ENCODE data around the gene QTRT2.

The QTRT2 gene

DNA sequence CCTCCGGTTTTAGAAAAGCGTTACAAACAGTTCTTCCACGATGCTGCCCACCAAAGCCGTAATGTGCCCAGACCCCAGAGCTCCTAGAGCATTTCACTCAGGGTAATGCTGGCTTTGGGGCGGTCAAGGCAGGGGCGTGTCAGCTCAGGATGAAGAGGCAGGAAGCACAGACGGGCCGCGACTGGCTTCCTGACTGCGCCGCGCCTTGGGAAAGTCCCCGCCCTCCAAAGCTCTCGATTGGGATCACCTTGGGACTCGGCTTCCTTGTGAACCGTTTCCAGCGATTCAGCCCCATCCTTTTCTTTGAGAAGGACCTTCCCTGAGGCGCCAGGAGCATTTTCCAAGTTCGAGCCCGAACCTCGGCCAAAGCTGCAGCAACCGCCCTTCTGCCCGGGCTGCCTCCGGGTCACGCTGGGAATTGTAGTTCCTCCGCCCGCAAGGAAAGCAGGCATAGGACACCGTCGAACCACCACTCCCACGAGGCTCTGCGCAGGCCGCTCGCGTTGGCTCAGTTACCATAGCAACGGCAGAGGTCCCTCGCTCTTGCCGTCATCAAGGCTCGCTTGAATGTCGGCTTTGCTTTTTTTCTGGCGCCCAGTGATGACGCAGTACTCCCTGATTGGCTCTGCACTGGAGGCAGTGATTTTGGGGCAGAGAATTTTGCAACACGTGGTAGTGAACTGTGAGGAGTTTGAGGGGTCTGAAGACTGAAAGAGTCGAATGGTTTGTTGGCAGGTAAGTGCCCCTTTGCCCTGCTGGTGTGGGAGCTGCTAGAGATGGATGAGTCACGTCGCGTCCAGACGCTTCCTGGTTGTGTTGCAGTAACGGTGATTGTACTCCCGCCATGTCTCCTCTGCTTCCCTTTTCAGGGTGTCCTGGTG, at the start of gene QTRT2, which contains the start of gene CCDC191:
TSS of gene QTRT2 (plus strand) at position 608 of the 881 bp plus-strand sequence. CDS start 8,521 bp downstream, outside the sequence.
TSS of gene CCDC191 (minus strand) at position 397 of the 881 bp plus-strand sequence. CDS start at position 337, 60 bp downstream.
- Histone ChIP-seq H3K36me3 (ENCODE audit: control insufficient read depth in 1 of 2, insufficient read depth in 2 of 2, low read length in 2 of 2) (no peaks in the 10 kb centered on the region), H3K4me3 (ENCODE audit: low read depth in 1 of 2, low read length in 2 of 2) (peak within 1 kb of the TSS; percentile 94 to 98), H3K9me3 (ENCODE audit: control insufficient read depth in 1 of 2, low read length in 2 of 2) (no peaks in the 10 kb centered on the region), H3K4me1 (ENCODE audit: control insufficient read depth in 1 of 2, insufficient read depth in 2 of 2, low read length in 2 of 2) (peaks cover 5 to 24% of the 10 kb centered on the region in 2 donors), H3K27me3 (ENCODE audit: low read depth, low read length) (no peaks in the 10 kb centered on the region), H3K27ac (ENCODE audit: low read length) (peak within 1 kb of the TSS; percentile 88)

DNA sequence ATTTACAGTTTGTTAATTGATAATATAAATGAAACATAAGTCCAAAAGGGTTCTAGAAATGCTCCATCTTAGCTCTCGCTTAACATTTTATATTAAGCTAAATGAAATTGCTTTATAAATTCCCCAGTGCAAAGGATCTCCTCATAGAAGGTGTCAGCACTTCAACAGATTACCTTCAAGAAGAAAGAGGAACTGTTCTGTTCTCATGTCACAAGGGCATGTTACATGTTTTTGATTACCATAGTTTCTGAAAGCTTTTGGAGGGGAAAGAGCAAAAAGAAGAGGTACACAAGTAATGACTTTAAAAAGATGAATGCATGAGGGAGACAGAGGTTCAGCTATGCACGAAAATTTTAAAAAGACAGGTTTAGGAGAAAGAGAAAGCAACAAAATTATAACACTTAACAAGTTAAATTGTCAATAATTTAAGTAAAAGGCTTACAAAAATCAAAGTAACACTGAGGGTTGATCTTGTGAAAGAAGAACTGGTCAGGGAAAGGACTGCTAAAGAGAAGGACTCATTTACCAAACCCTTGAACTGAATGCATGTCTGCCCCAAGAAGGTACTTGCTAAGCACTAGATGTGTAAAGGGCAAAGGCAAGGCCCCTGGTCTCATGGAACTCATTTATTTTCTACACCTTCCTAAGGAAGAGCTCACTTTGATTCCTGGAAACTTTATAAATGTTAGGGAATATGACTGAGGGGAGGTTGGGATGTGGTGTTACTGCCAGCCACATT, 45.3 kb upstream of the QTRT2 start:
- H3K27ac ChIP-seq (ENCODE audit: low read length) = no peak overlapping the region
- H3K4me1 ChIP-seq (ENCODE audit: control insufficient read depth in 1 of 2, insufficient read depth in 2 of 2, low read length in 2 of 2) = no peaks in the 10 kb centered on the region
- H3K9me3 ChIP-seq (ENCODE audit: control insufficient read depth in 1 of 2, low read length in 2 of 2) = no peaks in the 10 kb centered on the region
- no peak overlapping the region for H3K4me3 ChIP-seq (ENCODE audit: low read depth in 1 of 2, low read length in 2 of 2)
- H3K27me3 ChIP-seq (ENCODE audit: low read depth, low read length) = no peaks in the 10 kb centered on the region
- peaks cover 0 to 13% of the 10 kb centered on the region in 2 donors for H3K36me3 ChIP-seq (ENCODE audit: control insufficient read depth in 1 of 2, insufficient read depth in 2 of 2, low read length in 2 of 2)

DNA sequence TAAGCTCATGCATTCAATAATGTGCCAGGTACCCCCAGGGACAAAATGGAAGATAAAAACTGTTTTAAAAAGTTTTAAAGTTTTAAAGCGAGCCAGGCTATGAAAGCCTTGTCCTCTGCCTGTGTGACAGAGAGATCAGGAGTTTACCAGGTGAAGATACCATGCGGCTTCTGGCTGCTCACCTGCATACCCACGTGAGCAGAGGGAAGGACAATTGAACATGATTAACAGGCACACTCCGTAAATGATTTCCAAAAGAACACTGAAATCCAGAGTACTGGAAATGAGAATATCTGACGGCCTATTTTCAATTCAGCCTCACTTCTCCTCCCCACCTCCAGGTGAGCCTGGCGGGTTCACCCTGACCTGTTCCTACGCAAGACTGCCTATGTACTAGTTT, 42.3 kb upstream of the QTRT2 start:
- H3K4me1 ChIP-seq (ENCODE audit: control insufficient read depth in 1 of 2, insufficient read depth in 2 of 2, low read length in 2 of 2) = no peaks in the 10 kb centered on the region
- no peaks in the 10 kb centered on the region for H3K27me3 ChIP-seq (ENCODE audit: low read depth, low read length)
- no peak overlapping the region for H3K27ac ChIP-seq (ENCODE audit: low read length)
- no peaks in the 10 kb centered on the region for H3K9me3 ChIP-seq (ENCODE audit: control insufficient read depth in 1 of 2, low read length in 2 of 2)
- peaks cover 0 to 9% of the 10 kb centered on the region in 2 donors for H3K36me3 ChIP-seq (ENCODE audit: control insufficient read depth in 1 of 2, insufficient read depth in 2 of 2, low read length in 2 of 2)
- no peak overlapping the region for H3K4me3 ChIP-seq (ENCODE audit: low read depth in 1 of 2, low read length in 2 of 2)

DNA sequence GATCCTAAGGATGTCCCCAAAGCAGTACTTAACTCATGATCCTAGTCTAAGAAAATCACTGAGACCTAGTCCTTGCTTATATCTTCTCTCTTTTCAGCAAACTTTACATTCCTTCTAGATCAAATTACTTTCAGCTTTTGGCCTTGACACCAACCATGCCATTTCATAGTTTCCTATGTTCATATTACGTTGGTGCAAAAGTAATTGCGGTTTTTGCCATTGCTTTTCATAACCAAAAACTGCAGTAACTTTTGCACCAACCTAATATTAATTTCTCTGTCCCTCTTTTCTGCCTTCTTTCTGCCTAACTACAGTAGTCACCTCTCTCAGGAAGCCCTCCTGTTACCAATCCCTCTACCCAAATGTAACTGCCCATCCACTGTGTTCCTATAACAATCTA, 37.1 kb upstream of the QTRT2 start:
- Histone ChIP-seq H3K4me3 (ENCODE audit: low read depth in 1 of 2, low read length in 2 of 2) (no peak overlapping the region), H3K27ac (ENCODE audit: low read length) (no peak overlapping the region), H3K27me3 (ENCODE audit: low read depth, low read length) (no peaks in the 10 kb centered on the region), H3K36me3 (ENCODE audit: control insufficient read depth in 1 of 2, insufficient read depth in 2 of 2, low read length in 2 of 2) (no peaks in the 10 kb centered on the region), H3K4me1 (ENCODE audit: control insufficient read depth in 1 of 2, insufficient read depth in 2 of 2, low read length in 2 of 2) (no peaks in the 10 kb centered on the region), H3K9me3 (ENCODE audit: control insufficient read depth in 1 of 2, low read length in 2 of 2) (no peaks in the 10 kb centered on the region)

DNA sequence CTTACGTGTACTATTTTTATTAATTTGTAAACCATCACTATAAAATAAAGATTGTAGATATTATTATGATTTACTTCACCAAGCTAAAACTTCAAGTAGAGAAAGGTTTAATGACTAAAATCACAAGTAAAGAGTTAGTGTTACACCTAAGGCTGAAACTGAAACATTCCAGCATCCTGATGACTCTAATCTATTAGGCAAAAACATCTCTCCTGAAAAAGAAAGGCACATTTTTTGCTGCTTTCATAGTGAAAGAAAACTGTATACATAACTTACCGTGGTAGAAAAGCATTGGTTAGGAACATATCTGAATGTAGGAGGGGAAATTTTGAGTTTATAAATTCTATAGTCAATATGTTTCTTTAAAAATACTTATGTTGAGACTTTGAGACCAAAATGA, 35.6 kb upstream of the QTRT2 start:
- Histone ChIP-seq H3K36me3 (ENCODE audit: control insufficient read depth in 1 of 2, insufficient read depth in 2 of 2, low read length in 2 of 2) (no peaks in the 10 kb centered on the region), H3K4me1 (ENCODE audit: control insufficient read depth in 1 of 2, insufficient read depth in 2 of 2, low read length in 2 of 2) (no peaks in the 10 kb centered on the region), H3K4me3 (ENCODE audit: low read depth in 1 of 2, low read length in 2 of 2) (no peak overlapping the region), H3K27me3 (ENCODE audit: low read depth, low read length) (no peaks in the 10 kb centered on the region), H3K27ac (ENCODE audit: low read length) (no peak overlapping the region), H3K9me3 (ENCODE audit: control insufficient read depth in 1 of 2, low read length in 2 of 2) (no peaks in the 10 kb centered on the region)

DNA sequence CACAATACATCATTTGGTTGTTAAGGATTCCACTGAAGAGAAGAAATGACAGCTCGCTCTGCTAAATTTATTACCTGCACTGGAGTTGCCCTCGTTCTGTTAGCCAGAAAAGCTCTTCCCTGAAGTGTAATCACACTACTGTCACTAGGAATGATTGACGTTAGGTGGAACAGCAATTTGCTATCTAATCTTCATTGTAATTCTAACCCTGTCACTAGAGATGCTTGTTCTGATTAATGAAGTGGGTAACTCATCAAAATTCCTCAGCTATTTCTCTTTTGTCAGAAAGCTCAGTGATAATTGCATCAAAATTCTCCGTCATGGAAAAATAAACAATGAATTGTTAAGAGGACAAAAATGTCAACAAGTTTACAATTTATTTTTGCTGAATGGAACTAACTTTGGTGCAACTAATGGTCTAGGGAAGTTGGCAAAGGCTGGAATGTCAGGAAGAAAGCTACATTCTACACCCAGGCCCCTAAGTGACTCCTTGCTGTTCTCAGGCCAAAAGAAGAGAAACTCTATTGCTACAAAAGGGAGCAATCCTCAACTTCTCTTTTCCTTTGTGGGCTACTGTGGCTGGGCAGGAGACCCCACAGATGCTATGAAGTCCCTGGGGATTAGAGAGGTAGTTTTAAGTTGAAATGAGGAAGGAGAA, 34.3 kb upstream of the QTRT2 start:
- Histone ChIP-seq H3K27me3 (ENCODE audit: low read depth, low read length) (no peaks in the 10 kb centered on the region), H3K36me3 (ENCODE audit: control insufficient read depth in 1 of 2, insufficient read depth in 2 of 2, low read length in 2 of 2) (no peaks in the 10 kb centered on the region), H3K9me3 (ENCODE audit: control insufficient read depth in 1 of 2, low read length in 2 of 2) (no peaks in the 10 kb centered on the region), H3K4me1 (ENCODE audit: control insufficient read depth in 1 of 2, insufficient read depth in 2 of 2, low read length in 2 of 2) (no peaks in the 10 kb centered on the region), H3K4me3 (ENCODE audit: low read depth in 1 of 2, low read length in 2 of 2) (no peak overlapping the region), H3K27ac (ENCODE audit: low read length) (no peak overlapping the region)

DNA sequence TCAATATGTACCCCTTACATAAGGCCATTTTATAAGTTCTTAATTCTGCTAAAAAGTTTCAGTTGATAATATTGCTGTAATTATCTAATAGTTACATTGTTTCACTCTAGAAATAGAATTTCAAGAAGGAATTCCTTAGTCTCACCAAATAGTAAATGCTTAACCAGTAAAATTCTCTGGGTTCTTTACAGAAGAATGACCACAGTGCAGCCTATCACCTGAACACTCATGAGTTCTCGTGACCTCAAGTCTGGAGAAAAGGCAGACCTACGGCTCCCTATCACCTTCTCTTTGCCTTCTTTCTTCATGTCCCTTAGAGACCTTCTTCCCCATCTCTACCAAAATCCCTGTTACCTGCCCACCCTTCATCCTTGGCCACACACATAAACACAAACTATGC, 31.1 kb upstream of the QTRT2 start:
- Histone ChIP-seq H3K4me1 (ENCODE audit: control insufficient read depth in 1 of 2, insufficient read depth in 2 of 2, low read length in 2 of 2) (no peaks in the 10 kb centered on the region), H3K9me3 (ENCODE audit: control insufficient read depth in 1 of 2, low read length in 2 of 2) (no peaks in the 10 kb centered on the region), H3K36me3 (ENCODE audit: control insufficient read depth in 1 of 2, insufficient read depth in 2 of 2, low read length in 2 of 2) (peaks cover 0 to 3% of the 10 kb centered on the region in 2 donors), H3K27me3 (ENCODE audit: low read depth, low read length) (no peaks in the 10 kb centered on the region), H3K4me3 (ENCODE audit: low read depth in 1 of 2, low read length in 2 of 2) (no peak overlapping the region), H3K27ac (ENCODE audit: low read length) (no peak overlapping the region)

DNA sequence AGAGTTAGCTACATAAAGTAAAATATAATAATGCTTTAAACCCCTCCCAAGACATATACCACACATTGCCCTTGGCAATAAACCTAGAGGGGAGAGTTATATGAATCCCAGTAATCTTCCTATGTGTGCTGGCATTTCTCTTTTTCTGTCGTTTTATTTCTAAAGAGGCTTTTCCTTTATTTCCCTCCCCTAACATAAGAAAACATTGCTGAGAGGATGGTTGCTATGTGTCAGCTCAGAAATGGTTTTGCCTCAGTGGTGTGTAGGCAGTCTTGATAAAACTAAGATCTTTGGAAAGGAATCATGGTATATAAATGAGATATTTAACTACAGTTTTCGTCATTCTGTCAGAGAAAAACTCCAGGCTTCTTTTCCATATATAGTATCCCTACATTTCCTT, 30.2 kb upstream of the QTRT2 start:
- H3K4me1 ChIP-seq (ENCODE audit: control insufficient read depth in 1 of 2, insufficient read depth in 2 of 2, low read length in 2 of 2) = no peaks in the 10 kb centered on the region
- no peak overlapping the region for H3K4me3 ChIP-seq (ENCODE audit: low read depth in 1 of 2, low read length in 2 of 2)
- H3K27me3 ChIP-seq (ENCODE audit: low read depth, low read length) = no peaks in the 10 kb centered on the region
- H3K27ac ChIP-seq (ENCODE audit: low read length) = no peak overlapping the region
- no peaks in the 10 kb centered on the region for H3K9me3 ChIP-seq (ENCODE audit: control insufficient read depth in 1 of 2, low read length in 2 of 2)
- peaks cover 0 to 7% of the 10 kb centered on the region in 2 donors for H3K36me3 ChIP-seq (ENCODE audit: control insufficient read depth in 1 of 2, insufficient read depth in 2 of 2, low read length in 2 of 2)

DNA sequence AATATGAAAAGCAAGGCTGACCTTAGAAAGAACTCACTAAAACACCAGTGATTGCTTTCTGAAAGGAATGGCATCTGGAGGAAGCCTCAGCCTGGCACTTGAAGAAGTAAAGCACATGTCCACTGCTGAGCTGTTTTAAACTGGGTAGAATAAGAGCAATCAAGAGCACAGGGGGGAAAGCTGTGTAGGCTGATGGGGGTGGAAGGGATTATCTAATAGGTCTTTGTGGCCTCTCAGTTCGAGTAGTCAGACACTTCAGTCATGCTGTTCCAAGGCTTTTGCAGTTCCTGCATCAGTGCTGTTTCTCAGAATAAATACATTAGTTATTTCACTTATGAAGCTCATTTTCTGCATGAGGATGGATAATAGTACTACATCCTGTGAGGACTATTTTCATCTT, 22.8 kb upstream of the QTRT2 start:
- no peak overlapping the region for H3K27ac ChIP-seq (ENCODE audit: low read length)
- H3K9me3 ChIP-seq (ENCODE audit: control insufficient read depth in 1 of 2, low read length in 2 of 2) = no peaks in the 10 kb centered on the region
- H3K27me3 ChIP-seq (ENCODE audit: low read depth, low read length) = no peaks in the 10 kb centered on the region
- no peak overlapping the region for H3K4me3 ChIP-seq (ENCODE audit: low read depth in 1 of 2, low read length in 2 of 2)
- no peaks in the 10 kb centered on the region for H3K4me1 ChIP-seq (ENCODE audit: control insufficient read depth in 1 of 2, insufficient read depth in 2 of 2, low read length in 2 of 2)
- peaks cover 0 to 30% of the 10 kb centered on the region in 2 donors for H3K36me3 ChIP-seq (ENCODE audit: control insufficient read depth in 1 of 2, insufficient read depth in 2 of 2, low read length in 2 of 2)

DNA sequence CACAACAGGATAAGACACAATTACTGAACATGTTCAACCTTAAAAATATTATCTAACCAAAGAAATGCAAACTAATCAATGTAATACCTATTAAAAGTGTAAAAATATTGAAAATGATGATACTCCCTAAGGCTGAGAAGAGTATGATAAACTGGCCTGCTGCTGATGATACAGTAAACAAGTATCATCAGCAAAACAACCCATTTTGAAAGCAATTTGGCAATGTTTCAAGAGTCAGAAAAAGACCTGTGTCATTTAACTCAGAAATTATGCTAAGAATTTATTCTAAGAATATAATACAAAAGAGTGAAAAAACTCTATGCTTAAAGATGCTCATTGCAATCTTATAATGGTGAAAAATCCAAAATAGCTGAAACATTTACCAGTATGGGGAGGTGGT, 22.3 kb upstream of the QTRT2 start:
- H3K36me3 ChIP-seq (ENCODE audit: control insufficient read depth in 1 of 2, insufficient read depth in 2 of 2, low read length in 2 of 2) = peaks cover 0 to 30% of the 10 kb centered on the region in 2 donors
- no peaks in the 10 kb centered on the region for H3K4me1 ChIP-seq (ENCODE audit: control insufficient read depth in 1 of 2, insufficient read depth in 2 of 2, low read length in 2 of 2)
- no peaks in the 10 kb centered on the region for H3K27me3 ChIP-seq (ENCODE audit: low read depth, low read length)
- H3K4me3 ChIP-seq (ENCODE audit: low read depth in 1 of 2, low read length in 2 of 2) = no peak overlapping the region
- H3K9me3 ChIP-seq (ENCODE audit: control insufficient read depth in 1 of 2, low read length in 2 of 2) = no peaks in the 10 kb centered on the region
- H3K27ac ChIP-seq (ENCODE audit: low read length) = no peak overlapping the region

Data from muscle layer of duodenum (tissue), 2 donors.